ENCODE measurements around the gene TMEM176A. TPM values are rescaled to one million over a fixed set of nuclear protein-coding genes. Genes with fewer than 3 reads are reported as not detected.
"Not testable (repeated sequence)": the region's sequence is repeated elsewhere in the genome, so short reads cannot be mapped to it uniquely, and the experiment has no call there.

TMEM176A gene
- total RNA-seq, 4 donors from 2014 or later: 7.7 to 48.2 (median 17.0) TPM

DNA sequence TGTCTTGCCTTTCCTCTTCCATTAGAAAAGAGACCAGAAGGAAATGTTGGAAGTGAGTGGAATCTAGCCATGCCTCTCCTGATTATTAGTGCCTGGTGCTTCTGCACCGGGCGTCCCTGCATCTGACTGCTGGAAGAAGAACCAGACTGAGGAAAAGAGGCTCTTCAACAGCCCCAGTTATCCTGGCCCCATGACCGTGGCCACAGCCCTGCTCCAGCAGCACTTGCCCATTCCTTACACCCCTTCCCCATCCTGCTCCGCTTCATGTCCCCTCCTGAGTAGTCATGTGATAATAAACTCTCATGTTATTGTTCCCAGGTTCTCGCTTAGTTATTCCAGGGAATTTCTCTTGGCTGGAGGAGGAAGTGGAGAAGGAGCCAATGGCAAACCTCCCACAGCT lies 4.2 kb downstream of the TMEM176A start:
- Histone ChIP-seq H3K27ac (no peak overlapping the region), H3K27me3 (peaks cover 0 to 6% of the 10 kb centered on the region in 2 donors)
- intact Hi-C loops (cut with DNase I; ENCODE audit: low total_unique reads): no loop called here

DNA sequence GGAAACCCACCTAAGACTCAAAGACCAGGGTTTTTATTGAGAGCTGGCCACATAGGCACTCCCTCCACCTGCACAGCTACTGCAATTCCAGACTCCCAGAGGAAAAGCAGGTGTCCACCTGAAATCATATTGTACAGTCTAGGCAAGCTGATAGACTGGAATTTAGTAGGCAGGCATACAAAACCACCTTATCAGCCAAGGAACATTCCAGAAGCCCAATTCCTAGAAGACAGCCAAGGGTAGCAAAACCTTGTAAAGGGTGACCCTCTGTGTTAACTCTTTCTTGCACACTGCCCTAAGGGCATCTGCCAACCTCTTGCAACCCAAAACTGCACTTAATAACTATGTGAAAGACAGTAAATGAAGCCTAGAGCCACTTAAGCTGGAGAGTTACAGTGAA lies 5.3 kb downstream of the TMEM176A start:
- H3K27me3 ChIP-seq: peaks cover 0 to 5% of the 10 kb centered on the region in 2 donors
- H3K9me3 ChIP-seq: peaks cover 0 to 7% of the 10 kb centered on the region in 2 donors
- intact Hi-C loops (cut with DNase I; ENCODE audit: low total_unique reads): no loop called here
- no peaks in the 10 kb centered on the region for H3K4me1 ChIP-seq
- H3K36me3 ChIP-seq: no peaks in the 10 kb centered on the region
- H3K4me3 ChIP-seq: no peak overlapping the region
- no peak for DNase-seq
- TF ChIP-seq POLR2A (IDR thresholded peaks at IDR 0.05): no peak
- TF ChIP-seq, protein P1, sequence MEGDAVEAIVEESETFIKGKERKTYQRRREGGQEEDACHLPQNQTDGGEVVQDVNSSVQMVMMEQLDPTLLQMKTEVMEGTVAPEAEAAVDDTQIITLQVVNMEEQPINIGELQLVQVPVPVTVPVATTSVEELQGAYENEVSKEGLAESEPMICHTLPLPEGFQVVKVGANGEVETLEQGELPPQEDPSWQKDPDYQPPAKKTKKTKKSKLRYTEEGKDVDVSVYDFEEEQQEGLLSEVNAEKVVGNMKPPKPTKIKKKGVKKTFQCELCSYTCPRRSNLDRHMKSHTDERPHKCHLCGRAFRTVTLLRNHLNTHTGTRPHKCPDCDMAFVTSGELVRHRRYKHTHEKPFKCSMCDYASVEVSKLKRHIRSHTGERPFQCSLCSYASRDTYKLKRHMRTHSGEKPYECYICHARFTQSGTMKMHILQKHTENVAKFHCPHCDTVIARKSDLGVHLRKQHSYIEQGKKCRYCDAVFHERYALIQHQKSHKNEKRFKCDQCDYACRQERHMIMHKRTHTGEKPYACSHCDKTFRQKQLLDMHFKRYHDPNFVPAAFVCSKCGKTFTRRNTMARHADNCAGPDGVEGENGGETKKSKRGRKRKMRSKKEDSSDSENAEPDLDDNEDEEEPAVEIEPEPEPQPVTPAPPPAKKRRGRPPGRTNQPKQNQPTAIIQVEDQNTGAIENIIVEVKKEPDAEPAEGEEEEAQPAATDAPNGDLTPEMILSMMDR (IDR thresholded peaks at IDR 0.05): no peak
- no peak overlapping the region for H3K27ac ChIP-seq

More for the DNA sequence above, 4.2 kb downstream of the TMEM176A start:
- DNase-seq: no peak
- no peak overlapping the region for H3K4me3 ChIP-seq
- H3K9me3 ChIP-seq: peaks cover 0 to 7% of the 10 kb centered on the region in 2 donors
- H3K36me3 ChIP-seq: no peaks in the 10 kb centered on the region
- TF ChIP-seq POLR2A (IDR thresholded peaks at IDR 0.05): no peak
- no peaks in the 10 kb centered on the region for H3K4me1 ChIP-seq

DNA sequence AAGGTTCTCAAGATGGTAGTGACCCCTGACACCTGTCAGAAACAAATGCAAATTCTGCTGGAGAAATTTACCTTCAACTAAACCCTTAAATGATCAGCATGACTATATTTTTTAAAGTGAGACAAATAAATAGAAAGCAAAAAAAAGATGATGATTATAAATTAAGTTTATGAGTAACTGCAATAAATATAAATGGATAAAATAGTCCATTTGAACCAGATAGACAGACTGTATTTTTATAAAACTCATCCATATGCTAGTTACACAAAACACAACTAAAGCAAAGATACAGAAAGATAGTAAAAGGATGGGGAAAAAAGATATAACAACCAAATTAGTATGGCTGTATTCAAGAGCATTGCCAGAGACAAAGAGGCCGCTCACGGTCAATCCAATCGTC lies 5.9 kb downstream of the TMEM176A start:
- TF ChIP-seq POLR2A (IDR thresholded peaks at IDR 0.05): no peak
- TF ChIP-seq, protein P1 (IDR thresholded peaks at IDR 0.05): no peak
- H3K27me3 ChIP-seq: no peaks in the 10 kb centered on the region
- no peak for DNase-seq
- H3K4me3 ChIP-seq: no peak overlapping the region
- H3K9me3 ChIP-seq: peaks cover 0 to 7% of the 10 kb centered on the region in 2 donors
- H3K36me3 ChIP-seq: no peaks in the 10 kb centered on the region
- intact Hi-C loops (cut with DNase I; ENCODE audit: low total_unique reads): no loop called here
- no peak overlapping the region for H3K27ac ChIP-seq
- no peaks in the 10 kb centered on the region for H3K4me1 ChIP-seq

DNA sequence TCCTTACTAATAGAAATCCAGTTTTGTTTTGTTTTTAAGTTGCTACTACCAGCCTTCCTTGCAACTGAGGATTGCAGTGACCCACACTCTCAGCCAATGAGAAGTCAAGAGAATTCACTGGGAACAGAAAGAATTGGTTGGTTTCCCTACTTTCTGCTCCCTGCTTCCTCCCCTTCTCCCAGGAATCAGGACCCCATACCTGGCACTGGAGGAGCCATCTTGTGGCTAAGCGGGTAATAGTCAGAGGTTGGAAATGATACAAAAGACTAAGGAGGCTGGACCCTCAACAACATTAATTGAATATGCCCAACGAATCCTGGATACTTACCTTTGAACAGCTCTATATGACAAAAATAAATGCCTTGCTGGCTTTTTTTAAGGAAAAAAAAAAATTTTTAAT lies 6.3 kb downstream of the TMEM176A start:
- Histone ChIP-seq H3K27ac (no peak overlapping the region), H3K4me3 (no peak overlapping the region), H3K36me3 (no peaks in the 10 kb centered on the region), H3K4me1 (no peaks in the 10 kb centered on the region), H3K27me3 (no peaks in the 10 kb centered on the region), H3K9me3 (peaks cover 0 to 7% of the 10 kb centered on the region in 2 donors)
- intact Hi-C loops (cut with DNase I; ENCODE audit: low total_unique reads): no loop called here
- TF ChIP-seq, protein P1 (IDR thresholded peaks at IDR 0.05): no peak
- no peak for TF ChIP-seq POLR2A (IDR thresholded peaks at IDR 0.05)
- no peak for DNase-seq

DNA sequence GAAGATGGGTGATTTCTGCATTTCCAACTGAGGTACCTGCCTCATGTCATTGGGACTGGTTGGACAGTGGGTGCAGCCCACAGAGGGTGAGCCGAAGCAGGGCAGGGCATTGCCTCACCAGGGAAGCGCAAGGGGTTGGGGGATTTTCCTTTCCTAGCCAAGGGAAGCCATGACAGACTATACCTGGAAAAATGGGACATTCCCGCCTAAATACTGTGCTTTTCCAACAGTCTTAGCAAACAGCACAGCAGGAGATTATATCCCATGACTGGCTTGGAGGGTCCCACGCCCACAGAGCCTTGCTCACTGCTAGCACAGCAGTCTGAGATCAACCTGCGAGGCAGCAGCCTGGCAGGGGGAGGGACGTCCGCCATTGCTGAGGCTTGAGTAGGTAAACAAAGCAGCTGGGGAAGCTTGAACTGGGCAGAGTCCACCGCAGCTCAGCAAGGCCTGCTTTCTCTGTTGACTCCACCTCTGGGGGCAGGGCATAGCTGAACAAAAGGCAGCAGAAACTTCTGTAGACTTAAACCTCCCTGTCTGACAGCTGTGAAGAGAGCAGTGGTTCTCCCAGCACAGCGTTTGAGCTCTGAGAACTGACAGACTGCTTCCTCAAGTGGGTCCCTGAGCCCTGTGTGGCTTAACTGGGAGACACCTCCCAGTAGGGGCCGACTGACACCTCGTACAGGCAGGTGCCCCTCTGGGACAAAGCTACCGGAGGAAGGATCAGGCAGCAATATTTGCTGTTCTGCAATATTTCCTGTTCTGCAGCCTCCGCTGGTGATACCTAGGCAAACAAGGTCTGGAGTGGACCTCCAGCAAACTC lies 7.3 kb downstream of the TMEM176A start:
- not testable (repeated sequence) for DNase-seq

DNA sequence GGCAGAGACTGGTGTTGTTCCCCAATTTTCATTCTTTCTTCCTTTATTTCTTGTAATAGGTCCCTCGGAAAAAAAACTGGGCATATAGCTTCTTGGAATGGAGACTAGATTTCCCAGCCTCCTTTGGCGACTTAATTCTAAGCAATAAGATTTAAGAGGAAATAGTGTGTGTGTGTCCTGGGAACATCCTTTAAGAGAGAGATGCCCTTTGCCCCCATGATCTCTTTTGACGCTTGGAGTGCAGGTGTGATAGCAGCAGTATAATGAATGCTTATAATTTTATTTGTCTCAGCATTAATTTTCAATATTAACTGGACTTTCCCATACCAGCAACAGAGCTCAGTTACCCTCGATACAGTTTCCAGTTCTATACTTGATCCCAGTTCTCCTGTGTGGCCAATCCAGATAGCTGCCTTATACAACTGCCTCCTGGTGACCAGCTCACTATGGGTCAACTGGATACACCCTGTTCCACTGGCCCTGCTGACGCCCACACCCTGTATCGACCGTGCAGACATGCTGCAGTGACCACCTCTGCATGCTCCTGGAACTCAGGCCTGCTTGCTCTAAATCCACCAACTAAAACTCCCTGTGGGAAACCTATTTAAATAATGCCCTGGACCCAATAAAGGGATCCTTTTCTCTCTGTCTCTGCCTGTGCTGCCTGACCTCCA lies 13.9 kb downstream of the TMEM176A start:
- intact Hi-C loops (cut with DNase I; ENCODE audit: low total_unique reads): no loop called here
- Histone ChIP-seq H3K9me3 (no peaks in the 10 kb centered on the region), H3K4me3 (no peak overlapping the region), H3K27ac (no peak overlapping the region), H3K36me3 (no peaks in the 10 kb centered on the region), H3K27me3 (no peaks in the 10 kb centered on the region), H3K4me1 (no peaks in the 10 kb centered on the region)
- DNase-seq: no peak
- no peak for TF ChIP-seq POLR2A (IDR thresholded peaks at IDR 0.05)
- TF ChIP-seq, protein P1 (IDR thresholded peaks at IDR 0.05): no peak

More for the DNA sequence above, 7.3 kb downstream of the TMEM176A start:
- intact Hi-C loops (cut with DNase I; ENCODE audit: low total_unique reads); H3K36me3 ChIP-seq; H3K27me3 ChIP-seq; H3K4me3 ChIP-seq; H3K9me3 ChIP-seq; H3K4me1 ChIP-seq; H3K27ac ChIP-seq: not testable (repeated sequence)
